SIG-M5 treated with dmso at 0.1 percent for 504 hours (cell line): ENCODE measurements around the gene GALP.
"Not testable (repeated sequence)": the region's sequence is repeated elsewhere in the genome, so short reads cannot be mapped to it uniquely, and the experiment has no call there.

Source experiments
- DNase-seq: peaks from one replicate; lab custom pipeline; 2025; ENCODE audit not compliant: unreplicated experiment; lab: John Stamatoyannopoulos, UW

GALP gene

GRCh38 chr19:56147307-56147706 lies 28.5 kb upstream of the GALP start:
- no peak for DNase-seq

- DNase-seq: no peak
These were observed 27.7 kb upstream of the GALP start for GRCh38 chr19:56148096-56148495.

GRCh38 chr19:56148955-56149655 lies 26.7 kb upstream of the GALP start:
- DNase-seq: not testable (repeated sequence)

- DNase-seq: no peak
These were observed 26.2 kb upstream of the GALP start for GRCh38 chr19:56149656-56150038.

GRCh38 chr19:56150358-56150757 lies 25.4 kb upstream of the GALP start:
- no peak for DNase-seq

GRCh38 chr19:56152644-56153043 lies 23.2 kb upstream of the GALP start:
- DNase-seq: no peak

- no peak for DNase-seq
These were observed 22.3 kb upstream of the GALP start for GRCh38 chr19:56153507-56153906.

GRCh38 chr19:56155124-56155687 lies 20.6 kb upstream of the GALP start:
- DNase-seq: no peak

GRCh38 chr19:56156768-56157167 lies 19.0 kb upstream of the GALP start:
- no peak for DNase-seq

GRCh38 chr19:56158170-56158757 lies 17.5 kb upstream of the GALP start:
- DNase-seq: no peak

- no peak for DNase-seq
These were observed 16.7 kb upstream of the GALP start for GRCh38 chr19:56159009-56159559.

GRCh38 chr19:56159622-56160271 lies 16.1 kb upstream of the GALP start:
- DNase-seq: no peak

GRCh38 chr19:56161534-56161933 lies 14.3 kb upstream of the GALP start:
- no peak for DNase-seq

GRCh38 chr19:56162258-56162657 lies 13.6 kb upstream of the GALP start:
- DNase-seq: no peak

GRCh38 chr19:56163097-56163496 lies 12.7 kb upstream of the GALP start:
- no peak for DNase-seq

- no peak for DNase-seq
These were observed 8.7 kb upstream of the GALP start for GRCh38 chr19:56167064-56167578.

- no peak for DNase-seq
These were observed 5.5 kb upstream of the GALP start for GRCh38 chr19:56170261-56170660.

- no peak for DNase-seq
These were observed 1.7 kb upstream of the GALP start for GRCh38 chr19:56174086-56174485.

- DNase-seq: no peak
These were observed 1.3 kb upstream of the GALP start for GRCh38 chr19:56174550-56174949.

- DNase-seq: not testable (repeated sequence)
These were observed 502 bp downstream of the GALP start for GRCh38 chr19:56176310-56176709.

- no peak for DNase-seq
These were observed 1.1 kb downstream of the GALP start for GRCh38 chr19:56176881-56177280.
